H1 (cell line): ENCODE measurements around the gene MAP7D1. TPM values are rescaled to one million over a fixed set of nuclear protein-coding genes. Genes with fewer than 3 reads are reported as not detected.

Source experiments
- ASH2L ChIP-seq: fragments of 200-600, 300-600 bp; sonication (generic); IDR thresholded peaks from one replicate; pipeline ENCODE4 v1.7.1; 2017; ENCODE audit warnings: low read length
- CHD1 ChIP-seq: IDR thresholded peaks from 2 replicates; pipeline ENCODE4 v1.6.1; 2012; ENCODE audit warnings: low read depth, low read length, improper control_type of control experiment
- SAP30 ChIP-seq: fragments of 300-600 bp; sonication (generic); IDR thresholded peaks from 2 replicates; pipeline ENCODE4 v1.7.1; 2012; ENCODE audit warnings: low read length, moderate library complexity, mild to moderate bottlenecking, inconsistent platforms; ENCODE audit not compliant: insufficient read depth, insufficient replicate concordance
- SIN3A ChIP-seq, 2 experiments: IDR thresholded peaks in 1 of 2; conservative IDR thresholded peaks in 1 of 2; 2 replicates each; pipeline ENCODE4 v1.6.1; 2011 to 2012; ENCODE audit warnings: low read length in 2 of 2, improper control_type of control experiment in 1 of 2, low read depth in 1 of 2, mild to moderate bottlenecking in 1 of 2
- TCF12 ChIP-seq: IDR thresholded peaks from 2 replicates; pipeline ENCODE4 v1.6.1; 2011; ENCODE audit warnings: low read depth, mild to moderate bottlenecking, low read length
- polyA plus RNA-seq, 7 experiments: library from polyadenylated mRNA; depleted of rRNA in 3 of 7; stranded (reverse) in 5 of 7; unstranded in 2 of 7; fragments of >200 nt in 5 of 7; fragments of 200-250 nt in 2 of 7; gene quantifications; 1 replicate in 5 of 7; 2 replicates in 1 of 7; 4 replicates in 1 of 7; pipeline versions ENCODE4 v1.2.1 to v1.2.3, GENCODE V29; 2011 to 2013; ENCODE audit warnings: missing spikeins in 2 of 7, mixed read lengths in 2 of 7
- total RNA-seq: library from RNA; stranded (reverse); fragmentation: NEBNext Ultra II Directional; extraction: Animal tissue kit (Norgen Biotek cat#: 25700); gene quantifications from 2 replicates; pipeline ENCODE4 v1.2.1, GENCODE V29; 2021
- TF ChIP-seq, protein P1 (sequence below): IDR thresholded peaks from 2 replicates; pipeline ENCODE4 v1.6.1; 2012; ENCODE audit warnings: inconsistent platforms
- TF ChIP-seq, protein P2 (sequence below): IDR thresholded peaks from 2 replicates; pipeline ENCODE4 v1.6.1; 2012; ENCODE audit warnings: low read length, inconsistent platforms

The MAP7D1 gene
- total and polyA plus RNA-seq, 2 of the 8 experiments (the other 6 are each of a cell fraction or from before 2014, with no cell fraction given) = 18.2 to 52.4 TPM

DNA sequence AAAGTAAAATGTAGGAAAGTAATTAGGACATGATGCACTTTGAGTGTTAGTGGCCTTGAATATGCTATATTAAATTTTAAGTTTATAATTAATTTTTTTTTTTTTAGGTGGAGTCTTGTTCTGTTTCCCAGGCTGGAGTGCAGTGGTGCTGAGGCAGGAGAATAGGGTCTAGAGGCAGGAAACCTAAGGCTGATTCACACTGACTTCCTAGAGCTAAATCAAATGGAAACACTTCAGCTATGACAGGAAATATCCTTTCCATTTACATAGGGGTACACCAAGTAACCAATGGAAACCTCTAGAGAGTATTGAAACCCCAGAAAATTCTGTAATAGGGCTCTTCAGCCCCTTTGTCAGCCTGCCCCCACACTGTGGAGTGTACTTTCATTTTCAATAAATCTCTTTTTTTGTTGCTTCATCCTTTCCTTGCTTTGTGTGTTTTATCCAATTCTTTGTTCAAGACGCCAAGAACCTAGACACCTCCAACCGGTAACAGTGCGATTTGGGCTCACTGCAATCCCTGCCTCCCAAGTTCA is 50.4 kb downstream of the MAP7D1 start (continued):
- TF ChIP-seq, protein P1, sequence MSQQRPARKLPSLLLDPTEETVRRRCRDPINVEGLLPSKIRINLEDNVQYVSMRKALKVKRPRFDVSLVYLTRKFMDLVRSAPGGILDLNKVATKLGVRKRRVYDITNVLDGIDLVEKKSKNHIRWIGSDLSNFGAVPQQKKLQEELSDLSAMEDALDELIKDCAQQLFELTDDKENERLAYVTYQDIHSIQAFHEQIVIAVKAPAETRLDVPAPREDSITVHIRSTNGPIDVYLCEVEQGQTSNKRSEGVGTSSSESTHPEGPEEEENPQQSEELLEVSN = no peak
- TF ChIP-seq SAP30 (no peak), ASH2L (no peak), TCF12 (no peak), SIN3A (conservative IDR thresholded peaks at IDR 0.05 in 1 of 2, IDR thresholded peaks at IDR 0.05 in 1 of 2; ENCODE audit: low read depth in 1 of 2, low read length in 2 of 2) (no peak), CHD1 (no peak)
- TF ChIP-seq, protein P2, sequence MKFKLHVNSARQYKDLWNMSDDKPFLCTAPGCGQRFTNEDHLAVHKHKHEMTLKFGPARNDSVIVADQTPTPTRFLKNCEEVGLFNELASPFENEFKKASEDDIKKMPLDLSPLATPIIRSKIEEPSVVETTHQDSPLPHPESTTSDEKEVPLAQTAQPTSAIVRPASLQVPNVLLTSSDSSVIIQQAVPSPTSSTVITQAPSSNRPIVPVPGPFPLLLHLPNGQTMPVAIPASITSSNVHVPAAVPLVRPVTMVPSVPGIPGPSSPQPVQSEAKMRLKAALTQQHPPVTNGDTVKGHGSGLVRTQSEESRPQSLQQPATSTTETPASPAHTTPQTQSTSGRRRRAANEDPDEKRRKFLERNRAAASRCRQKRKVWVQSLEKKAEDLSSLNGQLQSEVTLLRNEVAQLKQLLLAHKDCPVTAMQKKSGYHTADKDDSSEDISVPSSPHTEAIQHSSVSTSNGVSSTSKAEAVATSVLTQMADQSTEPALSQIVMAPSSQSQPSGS = no peak
